GM23338 (cell line): ENCODE data around the gene TNPO1. TPM values are rescaled to one million over a fixed set of nuclear protein-coding genes. Genes with fewer than 3 reads are reported as not detected.

ENCODE experiments used
- ATAC-seq: fragments of 200-7000 bp; cut with Tn5 transposase; 3 replicates; pipeline ENCODE4 v1.9.1; 2020
- DNase-seq: peaks from one replicate; pipeline ENCODE4 v3.0.0-alpha.2; 2015; ENCODE audit warnings: low spot score
- H2AFZ ChIP-seq: fragments of 200-600 bp; sonication (generic); 2 replicates; pipeline ENCODE4 v1.8.0; 2016; ENCODE audit warnings: antibody characterized with exemption, mild to moderate bottlenecking, moderate library complexity
- H3F3A ChIP-seq: fragments of 200-600 bp; sonication (generic); replicated peaks from 2 replicates; pipeline ENCODE4 v1.8.0; 2017; ENCODE audit warnings: antibody characterized with exemption, mixed run types, low read depth
- H3K27ac ChIP-seq: fragments of 200-600 bp; sonication (generic); 2 replicates; pipeline ENCODE4 v1.6.1; 2016; ENCODE audit warnings: low read depth
- H3K27me3 ChIP-seq: fragments of 200-600 bp; sonication (generic); 2 replicates; pipeline ENCODE4 v1.8.0; 2016; ENCODE audit warnings: mild to moderate bottlenecking, mixed run types, moderate library complexity; ENCODE audit not compliant: insufficient read depth
- H3K36me3 ChIP-seq: fragments of 200-600 bp; sonication (generic); 2 replicates; pipeline ENCODE4 v1.8.0; 2016; ENCODE audit warnings: mild to moderate bottlenecking; ENCODE audit not compliant: insufficient read depth
- H3K4me1 ChIP-seq: fragments of 200-600 bp; sonication (generic); 2 replicates; pipeline ENCODE4 v1.8.0; 2016; ENCODE audit warnings: mild to moderate bottlenecking, moderate library complexity; ENCODE audit not compliant: insufficient read depth
- H3K4me2 ChIP-seq: fragments of 200-600 bp; sonication (generic); 2 replicates; pipeline ENCODE4 v1.7.1; 2017; ENCODE audit warnings: mixed run types
- H3K4me3 ChIP-seq: fragments of 200-600 bp; sonication (generic); 2 replicates; pipeline ENCODE4 v1.6.1; 2016; ENCODE audit warnings: mixed run types
- H3K79me2 ChIP-seq: fragments of 200-600 bp; sonication (generic); replicated peaks from 2 replicates; pipeline ENCODE4 v1.8.0; 2017; ENCODE audit warnings: mild to moderate bottlenecking; ENCODE audit not compliant: insufficient read depth
- H3K9me2 ChIP-seq: fragments of 200-600 bp; sonication (generic); 2 replicates; pipeline ENCODE4 v1.8.0; 2017; ENCODE audit not compliant: insufficient read depth
- H4K20me1 ChIP-seq: fragments of 200-600 bp; sonication (generic); replicated peaks from 2 replicates; pipeline ENCODE4 v1.8.0; 2017; ENCODE audit warnings: mild to moderate bottlenecking; ENCODE audit not compliant: insufficient read depth
- H3K27ac Mint-ChIP-seq: 2 replicates; pipeline ENCODE4 v1.8.0; 2020; ENCODE audit warnings: inconsistent platforms, mild to moderate bottlenecking, moderate library complexity, mixed read lengths
- H3K27me3 Mint-ChIP-seq: 3 replicates; pipeline ENCODE4 v1.8.0; 2022; ENCODE audit warnings: low read depth, mild to moderate bottlenecking, moderate library complexity, mixed read lengths, inconsistent platforms; ENCODE audit not compliant: insufficient read depth, poor library complexity
- H3K36me3 Mint-ChIP-seq: 3 replicates; pipeline ENCODE4 v1.8.0; 2021; ENCODE audit warnings: low read depth, mild to moderate bottlenecking, inconsistent platforms, moderate library complexity, mixed read lengths
- H3K4me1 Mint-ChIP-seq: 3 replicates; pipeline ENCODE4 v1.8.0; 2020; ENCODE audit warnings: mild to moderate bottlenecking, inconsistent platforms, mixed read lengths
- H3K4me3 Mint-ChIP-seq: 3 replicates; pipeline ENCODE4 v1.8.0; 2021; ENCODE audit warnings: moderate library complexity, mild to moderate bottlenecking, inconsistent platforms, mixed read lengths
- H3K9me3 Mint-ChIP-seq: 3 replicates; pipeline ENCODE4 v1.8.0; 2020; ENCODE audit warnings: moderate library complexity, mild to moderate bottlenecking, inconsistent platforms, mixed read lengths
- EZH2 ChIP-seq: fragments of 200-600 bp; sonication (generic); IDR thresholded peaks from one replicate; pipeline ENCODE4 v1.8.0; 2017; ENCODE audit warnings: antibody characterized with exemption, mild to moderate bottlenecking, low read depth; ENCODE audit not compliant: unreplicated experiment
- POLR2AphosphoS5 ChIP-seq: IDR thresholded peaks from 2 replicates; pipeline ENCODE4 v1.6.1; 2016; ENCODE audit warnings: antibody characterized with exemption, low read depth
- STAT1 ChIP-seq: IDR thresholded peaks from one replicate; pipeline ENCODE4 v1.6.1; 2016; ENCODE audit warnings: antibody characterized with exemption; ENCODE audit not compliant: unreplicated experiment
- polyA plus RNA-seq: library from polyadenylated mRNA; unstranded; fragments of >200 nt; fragmentation: Nextera tagmentation; extraction: Ambion mirVana; gene quantifications from 2 replicates; pipeline ENCODE4 v1.2.1, GENCODE V29; 2016
- total RNA-seq: library from RNA; depleted of rRNA; stranded (reverse); fragments of >200 nt; shearing (Covaris generic); gene quantifications from 2 replicates; pipeline ENCODE4 v1.2.3, GENCODE V29; 2014
- TF ChIP-seq, protein P1 (sequence below): fragments of 250-450 bp; sonication (Bioruptor Pico); IDR thresholded peaks from 2 replicates; pipeline ENCODE4 v1.5.0; 2020; ENCODE audit warnings: mild to moderate bottlenecking, moderate library complexity
- TF ChIP-seq, protein P2 (sequence below), 2 experiments: fragments of 200-600 bp in 1 of 2; sonication (generic) in 1 of 2; conservative IDR thresholded peaks; 2 replicates each; pipeline versions ENCODE4 v1.5.1 to v1.6.1; 2016 to 2017; ENCODE audit warnings: antibody characterized with exemption in 2 of 2, low read depth in 2 of 2, mild to moderate bottlenecking in 2 of 2, moderate library complexity in 1 of 2

Gene TNPO1
- total and polyA plus RNA-seq, 2 experiments from 2014 or later, result 117 to 197 TPM

DNA sequence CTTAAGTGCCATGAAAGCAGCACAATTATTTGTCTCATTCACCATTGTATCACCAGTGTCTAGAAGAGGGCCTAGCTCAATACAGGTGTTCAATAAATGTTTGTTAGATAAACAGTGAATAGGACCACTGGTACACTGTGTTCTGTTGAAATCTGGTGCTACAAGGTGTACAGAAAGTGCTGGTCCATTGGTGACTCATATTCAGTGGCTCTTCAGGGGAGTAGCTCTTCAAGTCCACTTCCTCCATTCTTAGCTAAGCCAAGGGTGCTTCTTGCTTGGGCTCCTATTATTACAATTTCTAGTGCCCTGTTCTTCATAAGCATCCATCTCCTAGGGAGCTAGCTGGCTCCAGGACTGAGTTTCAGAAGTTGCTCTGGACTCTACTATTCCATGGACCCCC, 133.0 kb downstream of the TNPO1 start:
- Histone ChIP-seq H3K4me1 (peaks cover 7% of the 10 kb centered on the region), H3F3A (no peaks in the 10 kb centered on the region), H3K79me2 (no peaks in the 10 kb centered on the region), H3K27ac (no peak overlapping the region), H3K27me3 (no peaks in the 10 kb centered on the region), H3K4me2 (no peak overlapping the region), H4K20me1 (no peaks in the 10 kb centered on the region), H3K9me2 (peaks cover 3% of the 10 kb centered on the region; the same call in 1 of the 2 replicates), H3K36me3 (no peaks in the 10 kb centered on the region), H2AFZ (no peak overlapping the region), H3K4me3 (no peak overlapping the region)
- Mint-ChIP-seq H3K36me3 (no peaks in the 10 kb centered on the region), H3K9me3 (no peaks in the 10 kb centered on the region), H3K4me3 (no peak overlapping the region), H3K27ac (no peak overlapping the region), H3K27me3 (no peaks in the 10 kb centered on the region), H3K4me1 (peaks cover 9% of the 10 kb centered on the region)
- no peak for ATAC-seq
- DNase-seq, result no peak
- TF ChIP-seq, protein P1, sequence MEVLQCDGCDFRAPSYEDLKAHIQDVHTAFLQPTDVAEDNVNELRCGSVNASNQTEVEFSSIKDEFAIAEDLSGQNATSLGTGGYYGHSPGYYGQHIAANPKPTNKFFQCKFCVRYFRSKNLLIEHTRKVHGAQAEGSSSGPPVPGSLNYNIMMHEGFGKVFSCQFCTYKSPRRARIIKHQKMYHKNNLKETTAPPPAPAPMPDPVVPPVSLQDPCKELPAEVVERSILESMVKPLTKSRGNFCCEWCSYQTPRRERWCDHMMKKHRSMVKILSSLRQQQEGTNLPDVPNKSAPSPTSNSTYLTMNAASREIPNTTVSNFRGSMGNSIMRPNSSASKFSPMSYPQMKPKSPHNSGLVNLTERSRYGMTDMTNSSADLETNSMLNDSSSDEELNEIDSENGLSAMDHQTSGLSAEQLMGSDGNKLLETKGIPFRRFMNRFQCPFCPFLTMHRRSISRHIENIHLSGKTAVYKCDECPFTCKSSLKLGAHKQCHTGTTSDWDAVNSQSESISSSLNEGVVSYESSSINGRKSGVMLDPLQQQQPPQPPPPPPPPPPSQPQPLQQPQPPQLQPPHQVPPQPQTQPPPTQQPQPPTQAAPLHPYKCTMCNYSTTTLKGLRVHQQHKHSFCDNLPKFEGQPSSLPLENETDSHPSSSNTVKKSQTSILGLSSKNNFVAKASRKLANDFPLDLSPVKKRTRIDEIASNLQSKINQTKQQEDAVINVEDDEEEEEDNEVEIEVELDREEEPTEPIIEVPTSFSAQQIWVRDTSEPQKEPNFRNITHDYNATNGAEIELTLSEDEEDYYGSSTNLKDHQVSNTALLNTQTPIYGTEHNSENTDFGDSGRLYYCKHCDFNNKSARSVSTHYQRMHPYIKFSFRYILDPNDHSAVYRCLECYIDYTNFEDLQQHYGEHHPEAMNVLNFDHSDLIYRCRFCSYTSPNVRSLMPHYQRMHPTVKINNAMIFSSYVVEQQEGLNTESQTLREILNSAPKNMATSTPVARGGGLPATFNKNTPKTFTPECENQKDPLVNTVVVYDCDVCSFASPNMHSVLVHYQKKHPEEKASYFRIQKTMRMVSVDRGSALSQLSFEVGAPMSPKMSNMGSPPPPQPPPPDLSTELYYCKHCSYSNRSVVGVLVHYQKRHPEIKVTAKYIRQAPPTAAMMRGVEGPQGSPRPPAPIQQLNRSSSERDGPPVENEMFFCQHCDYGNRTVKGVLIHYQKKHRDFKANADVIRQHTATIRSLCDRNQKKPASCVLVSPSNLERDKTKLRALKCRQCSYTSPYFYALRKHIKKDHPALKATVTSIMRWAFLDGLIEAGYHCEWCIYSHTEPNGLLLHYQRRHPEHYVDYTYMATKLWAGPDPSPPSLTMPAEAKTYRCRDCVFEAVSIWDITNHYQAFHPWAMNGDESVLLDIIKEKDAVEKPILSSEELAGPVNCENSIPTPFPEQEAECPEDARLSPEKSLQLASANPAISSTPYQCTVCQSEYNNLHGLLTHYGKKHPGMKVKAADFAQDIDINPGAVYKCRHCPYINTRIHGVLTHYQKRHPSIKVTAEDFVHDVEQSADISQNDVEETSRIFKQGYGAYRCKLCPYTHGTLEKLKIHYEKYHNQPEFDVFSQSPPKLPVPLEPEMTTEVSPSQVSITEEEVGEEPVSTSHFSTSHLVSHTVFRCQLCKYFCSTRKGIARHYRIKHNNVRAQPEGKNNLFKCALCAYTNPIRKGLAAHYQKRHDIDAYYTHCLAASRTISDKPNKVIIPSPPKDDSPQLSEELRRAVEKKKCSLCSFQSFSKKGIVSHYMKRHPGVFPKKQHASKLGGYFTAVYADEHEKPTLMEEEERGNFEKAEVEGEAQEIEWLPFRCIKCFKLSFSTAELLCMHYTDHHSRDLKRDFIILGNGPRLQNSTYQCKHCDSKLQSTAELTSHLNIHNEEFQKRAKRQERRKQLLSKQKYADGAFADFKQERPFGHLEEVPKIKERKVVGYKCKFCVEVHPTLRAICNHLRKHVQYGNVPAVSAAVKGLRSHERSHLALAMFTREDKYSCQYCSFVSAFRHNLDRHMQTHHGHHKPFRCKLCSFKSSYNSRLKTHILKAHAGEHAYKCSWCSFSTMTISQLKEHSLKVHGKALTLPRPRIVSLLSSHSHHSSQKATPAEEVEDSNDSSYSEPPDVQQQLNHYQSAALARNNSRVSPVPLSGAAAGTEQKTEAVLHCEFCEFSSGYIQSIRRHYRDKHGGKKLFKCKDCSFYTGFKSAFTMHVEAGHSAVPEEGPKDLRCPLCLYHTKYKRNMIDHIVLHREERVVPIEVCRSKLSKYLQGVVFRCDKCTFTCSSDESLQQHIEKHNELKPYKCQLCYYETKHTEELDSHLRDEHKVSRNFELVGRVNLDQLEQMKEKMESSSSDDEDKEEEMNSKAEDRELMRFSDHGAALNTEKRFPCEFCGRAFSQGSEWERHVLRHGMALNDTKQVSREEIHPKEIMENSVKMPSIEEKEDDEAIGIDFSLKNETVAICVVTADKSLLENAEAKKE (CRISPR knock-in tag), result no peak
- no peak for TF ChIP-seq STAT1
- TF ChIP-seq, protein P2, sequence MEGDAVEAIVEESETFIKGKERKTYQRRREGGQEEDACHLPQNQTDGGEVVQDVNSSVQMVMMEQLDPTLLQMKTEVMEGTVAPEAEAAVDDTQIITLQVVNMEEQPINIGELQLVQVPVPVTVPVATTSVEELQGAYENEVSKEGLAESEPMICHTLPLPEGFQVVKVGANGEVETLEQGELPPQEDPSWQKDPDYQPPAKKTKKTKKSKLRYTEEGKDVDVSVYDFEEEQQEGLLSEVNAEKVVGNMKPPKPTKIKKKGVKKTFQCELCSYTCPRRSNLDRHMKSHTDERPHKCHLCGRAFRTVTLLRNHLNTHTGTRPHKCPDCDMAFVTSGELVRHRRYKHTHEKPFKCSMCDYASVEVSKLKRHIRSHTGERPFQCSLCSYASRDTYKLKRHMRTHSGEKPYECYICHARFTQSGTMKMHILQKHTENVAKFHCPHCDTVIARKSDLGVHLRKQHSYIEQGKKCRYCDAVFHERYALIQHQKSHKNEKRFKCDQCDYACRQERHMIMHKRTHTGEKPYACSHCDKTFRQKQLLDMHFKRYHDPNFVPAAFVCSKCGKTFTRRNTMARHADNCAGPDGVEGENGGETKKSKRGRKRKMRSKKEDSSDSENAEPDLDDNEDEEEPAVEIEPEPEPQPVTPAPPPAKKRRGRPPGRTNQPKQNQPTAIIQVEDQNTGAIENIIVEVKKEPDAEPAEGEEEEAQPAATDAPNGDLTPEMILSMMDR (conservative IDR thresholded peaks at IDR 0.05; ENCODE audit: low read depth in 2 of 2), result no peak
- no peak for TF ChIP-seq POLR2AphosphoS5
- no peak for TF ChIP-seq EZH2
